ENCODE results near the gene CLDN9. TPM values are rescaled to one million over a fixed set of nuclear protein-coding genes. Genes with fewer than 3 reads are reported as not detected.

Gene CLDN9
- total and polyA plus RNA-seq, 9 of the 15 experiments (the other 6 are each of a cell fraction or from before 2014, with no cell fraction given): 0.12 to 0.44 (median 0.22) TPM; not detected in 4

GRCh38 chr16:3007059-3007956 is 5.4 kb upstream of the CLDN9 start (continued):
- TF ChIP-seq ZBTB9 (CRISPR knock-in tag; IDR thresholded peaks at IDR 0.05): peak; percentile 42; the same call in 1 of the 2 replicates
- TF ChIP-seq, protein P1, sequence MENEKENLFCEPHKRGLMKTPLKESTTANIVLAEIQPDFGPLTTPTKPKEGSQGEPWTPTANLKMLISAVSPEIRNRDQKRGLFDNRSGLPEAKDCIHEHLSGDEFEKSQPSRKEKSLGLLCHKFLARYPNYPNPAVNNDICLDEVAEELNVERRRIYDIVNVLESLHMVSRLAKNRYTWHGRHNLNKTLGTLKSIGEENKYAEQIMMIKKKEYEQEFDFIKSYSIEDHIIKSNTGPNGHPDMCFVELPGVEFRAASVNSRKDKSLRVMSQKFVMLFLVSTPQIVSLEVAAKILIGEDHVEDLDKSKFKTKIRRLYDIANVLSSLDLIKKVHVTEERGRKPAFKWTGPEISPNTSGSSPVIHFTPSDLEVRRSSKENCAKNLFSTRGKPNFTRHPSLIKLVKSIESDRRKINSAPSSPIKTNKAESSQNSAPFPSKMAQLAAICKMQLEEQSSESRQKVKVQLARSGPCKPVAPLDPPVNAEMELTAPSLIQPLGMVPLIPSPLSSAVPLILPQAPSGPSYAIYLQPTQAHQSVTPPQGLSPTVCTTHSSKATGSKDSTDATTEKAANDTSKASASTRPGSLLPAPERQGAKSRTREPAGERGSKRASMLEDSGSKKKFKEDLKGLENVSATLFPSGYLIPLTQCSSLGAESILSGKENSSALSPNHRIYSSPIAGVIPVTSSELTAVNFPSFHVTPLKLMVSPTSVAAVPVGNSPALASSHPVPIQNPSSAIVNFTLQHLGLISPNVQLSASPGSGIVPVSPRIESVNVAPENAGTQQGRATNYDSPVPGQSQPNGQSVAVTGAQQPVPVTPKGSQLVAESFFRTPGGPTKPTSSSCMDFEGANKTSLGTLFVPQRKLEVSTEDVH (IDR thresholded peaks at IDR 0.05; ENCODE audit: low read depth, partially characterized antibody): no peak
- 0 out of 4 replicates have a peak, but pooled peaks of 1 of the 2 experiments have one; percentile 10 for TF ChIP-seq RAD21 (CRISPR knock-in tag; conservative IDR thresholded peaks at IDR 0.05 in 1 of 2, IDR thresholded peaks at IDR 0.05 in 1 of 2)
- TF ChIP-seq TBL1XR1 (IDR thresholded peaks at IDR 0.05; ENCODE audit: low read length in 2 of 2): no peak; a peak in 1 of 4 replicates
- TF ChIP-seq, protein P2, sequence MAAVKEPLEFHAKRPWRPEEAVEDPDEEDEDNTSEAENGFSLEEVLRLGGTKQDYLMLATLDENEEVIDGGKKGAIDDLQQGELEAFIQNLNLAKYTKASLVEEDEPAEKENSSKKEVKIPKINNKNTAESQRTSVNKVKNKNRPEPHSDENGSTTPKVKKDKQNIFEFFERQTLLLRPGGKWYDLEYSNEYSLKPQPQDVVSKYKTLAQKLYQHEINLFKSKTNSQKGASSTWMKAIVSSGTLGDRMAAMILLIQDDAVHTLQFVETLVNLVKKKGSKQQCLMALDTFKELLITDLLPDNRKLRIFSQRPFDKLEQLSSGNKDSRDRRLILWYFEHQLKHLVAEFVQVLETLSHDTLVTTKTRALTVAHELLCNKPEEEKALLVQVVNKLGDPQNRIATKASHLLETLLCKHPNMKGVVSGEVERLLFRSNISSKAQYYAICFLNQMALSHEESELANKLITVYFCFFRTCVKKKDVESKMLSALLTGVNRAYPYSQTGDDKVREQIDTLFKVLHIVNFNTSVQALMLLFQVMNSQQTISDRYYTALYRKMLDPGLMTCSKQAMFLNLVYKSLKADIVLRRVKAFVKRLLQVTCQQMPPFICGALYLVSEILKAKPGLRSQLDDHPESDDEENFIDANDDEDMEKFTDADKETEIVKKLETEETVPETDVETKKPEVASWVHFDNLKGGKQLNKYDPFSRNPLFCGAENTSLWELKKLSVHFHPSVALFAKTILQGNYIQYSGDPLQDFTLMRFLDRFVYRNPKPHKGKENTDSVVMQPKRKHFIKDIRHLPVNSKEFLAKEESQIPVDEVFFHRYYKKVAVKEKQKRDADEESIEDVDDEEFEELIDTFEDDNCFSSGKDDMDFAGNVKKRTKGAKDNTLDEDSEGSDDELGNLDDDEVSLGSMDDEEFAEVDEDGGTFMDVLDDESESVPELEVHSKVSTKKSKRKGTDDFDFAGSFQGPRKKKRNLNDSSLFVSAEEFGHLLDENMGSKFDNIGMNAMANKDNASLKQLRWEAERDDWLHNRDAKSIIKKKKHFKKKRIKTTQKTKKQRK (IDR thresholded peaks at IDR 0.05; ENCODE audit: borderline replicate concordance, low read depth, low read length): no peak
- no peak for TF ChIP-seq ZNF263 (CRISPR knock-in tag; IDR thresholded peaks at IDR 0.05; ENCODE audit: borderline replicate concordance)
- no peak for TF ChIP-seq PHF20 (IDR thresholded peaks at IDR 0.05; ENCODE audit: partially characterized antibody)
- TF ChIP-seq ZNF79 (CRISPR knock-in tag; IDR thresholded peaks at IDR 0.05; ENCODE audit: low read depth): no peak
- TF ChIP-seq MEIS2 (IDR thresholded peaks at IDR 0.05; ENCODE audit: partially characterized antibody): peak; percentile 45
- TF ChIP-seq CBFA2T2 (conservative IDR thresholded peaks at IDR 0.05): 0 out of 2 replicates have a peak, but pooled peaks have one; percentile 25
- TF ChIP-seq, protein P3, sequence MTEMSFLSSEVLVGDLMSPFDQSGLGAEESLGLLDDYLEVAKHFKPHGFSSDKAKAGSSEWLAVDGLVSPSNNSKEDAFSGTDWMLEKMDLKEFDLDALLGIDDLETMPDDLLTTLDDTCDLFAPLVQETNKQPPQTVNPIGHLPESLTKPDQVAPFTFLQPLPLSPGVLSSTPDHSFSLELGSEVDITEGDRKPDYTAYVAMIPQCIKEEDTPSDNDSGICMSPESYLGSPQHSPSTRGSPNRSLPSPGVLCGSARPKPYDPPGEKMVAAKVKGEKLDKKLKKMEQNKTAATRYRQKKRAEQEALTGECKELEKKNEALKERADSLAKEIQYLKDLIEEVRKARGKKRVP (CRISPR knock-in tag; IDR thresholded peaks at IDR 0.05): no peak
- TF ChIP-seq EP400 (IDR thresholded peaks at IDR 0.05): no peak
- no peak for TF ChIP-seq ZNF408 (CRISPR knock-in tag; IDR thresholded peaks at IDR 0.05; ENCODE audit: low read depth)
- TF ChIP-seq SREBF1 (IDR thresholded peaks at IDR 0.05; ENCODE audit: borderline replicate concordance, low read depth, low read length): no peak
- TF ChIP-seq POLR2H (tag; IDR thresholded peaks at IDR 0.05; ENCODE audit: low read depth): no peak
- TF ChIP-seq HSF4 (CRISPR knock-in tag; IDR thresholded peaks at IDR 0.05; ENCODE audit: borderline replicate concordance): peak; percentile 6; the same call in 1 of the 2 replicates
- TF ChIP-seq ZNF507 (tag; conservative IDR thresholded peaks at IDR 0.05): no peak
- TF ChIP-seq PPARD (CRISPR knock-in tag; IDR thresholded peaks at IDR 0.05): no peak
